ENCODE results near the gene TICAM1.
A peak's percentile ranks its signal among the peaks of the same experiment; 100 is the strongest.
"Not testable (repeated sequence)": the region's sequence is repeated elsewhere in the genome, so short reads cannot be mapped to it uniquely, and the experiment has no call there.

TICAM1 gene

DNA sequence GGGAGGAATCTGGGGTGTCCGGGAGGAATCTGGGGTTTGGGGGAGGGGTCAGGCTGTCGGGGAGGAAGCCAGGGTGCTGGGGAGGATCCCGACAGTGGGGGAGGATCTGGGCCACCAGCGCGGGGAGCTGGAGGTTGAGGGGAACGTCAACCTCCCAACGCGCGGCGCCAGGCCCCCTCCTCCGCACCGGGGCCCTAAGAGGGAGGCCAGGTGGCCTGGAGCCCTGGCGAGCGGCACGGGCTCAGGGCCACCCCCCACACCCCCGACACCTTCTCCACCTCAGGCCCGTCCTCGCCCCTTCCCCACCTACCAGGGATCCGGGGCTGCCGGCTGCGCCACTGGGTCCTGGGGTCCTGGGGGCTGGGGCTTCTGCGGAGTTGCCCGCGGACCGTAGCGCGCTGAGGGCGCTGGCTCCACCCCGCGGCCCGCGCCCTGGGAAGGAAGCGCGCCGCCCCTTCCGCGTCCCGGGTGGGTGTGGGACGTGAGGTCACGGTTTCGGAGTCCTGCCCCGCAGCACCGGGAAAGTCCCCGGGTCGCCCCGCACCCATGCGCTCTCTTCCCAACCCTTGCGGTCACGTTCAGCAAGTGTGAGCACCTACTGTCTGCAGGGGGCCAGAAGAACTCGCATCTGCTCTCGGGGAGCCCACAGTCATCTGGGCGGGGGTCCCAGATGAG is at the start of gene TICAM1:
TSS of gene TICAM1 (minus strand) at position 409 of the 675 bp plus-strand sequence. CDS start 13,335 bp downstream, outside the sequence.
- peak; percentile 73 for DNase-seq

- DNase-seq: no peak
Measured at GRCh38 chr19:4879041-4879440, 47.5 kb upstream of the TICAM1 start.

DNA sequence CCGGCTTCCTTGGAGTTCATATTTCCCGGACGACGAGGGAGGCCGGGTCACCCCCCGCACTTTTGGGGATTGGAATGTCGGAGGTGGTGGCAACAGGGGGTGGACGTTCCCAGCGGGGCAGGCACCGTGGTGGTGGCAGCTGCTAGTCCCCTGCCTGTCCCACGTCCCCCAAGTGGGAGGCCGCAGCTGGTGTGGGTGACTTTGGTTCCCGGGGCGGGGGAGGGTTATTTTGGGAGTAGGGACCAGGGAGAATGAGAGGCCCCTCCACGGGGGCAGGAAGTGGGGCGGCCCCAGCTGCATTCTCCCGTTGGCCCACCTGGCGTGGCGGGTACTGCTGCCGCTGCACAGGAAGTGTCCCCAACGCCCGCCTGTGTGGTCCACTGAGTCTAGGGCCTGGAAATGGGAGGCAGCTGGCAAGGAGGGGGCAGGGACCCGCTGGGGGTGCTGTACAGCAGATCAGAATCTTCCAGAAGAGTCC is 47.0 kb upstream of the TICAM1 start:
- DNase-seq: no peak

GRCh38 chr19:4877753-4878490 is 46.4 kb upstream of the TICAM1 start:
- DNase-seq: no peak

GRCh38 chr19:4873930-4874329 is 42.4 kb upstream of the TICAM1 start:
- DNase-seq: no peak

- DNase-seq: no peak
Measured at GRCh38 chr19:4871711-4872110, 40.2 kb upstream of the TICAM1 start.

DNA sequence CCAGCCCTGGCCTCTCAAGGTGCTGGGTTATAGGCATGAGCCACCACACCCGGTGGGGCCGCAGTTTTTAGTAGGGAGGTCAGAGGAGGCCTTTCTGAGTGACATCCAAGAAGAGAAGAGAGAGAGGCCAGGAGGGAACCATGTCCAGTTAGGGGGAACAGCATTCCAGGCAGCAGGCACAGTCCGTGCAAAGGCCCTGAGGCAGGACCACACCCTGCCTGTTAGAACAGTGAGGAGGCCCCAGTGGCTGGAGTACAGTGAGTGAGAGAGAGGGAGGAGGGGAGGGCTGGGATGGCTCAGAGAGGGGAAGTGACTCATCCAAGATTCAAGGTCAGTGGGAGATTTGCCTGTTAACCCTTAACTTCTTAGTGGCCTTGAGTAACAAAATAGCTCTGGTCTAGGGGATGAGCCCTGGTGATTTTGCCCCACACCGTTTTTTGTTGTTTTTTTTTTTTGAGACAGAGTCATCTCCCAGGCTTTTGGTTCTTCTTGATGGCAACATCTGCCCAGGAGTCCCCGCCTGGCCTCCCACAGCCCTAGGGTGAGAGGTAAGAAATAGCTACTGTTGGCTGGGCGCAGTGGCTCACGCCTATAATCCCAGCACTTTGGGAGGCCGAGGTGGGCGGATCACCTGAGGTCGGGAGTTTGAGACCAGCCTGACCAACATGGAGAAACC is 38.7 kb upstream of the TICAM1 start:
- DNase-seq: no peak

DNA sequence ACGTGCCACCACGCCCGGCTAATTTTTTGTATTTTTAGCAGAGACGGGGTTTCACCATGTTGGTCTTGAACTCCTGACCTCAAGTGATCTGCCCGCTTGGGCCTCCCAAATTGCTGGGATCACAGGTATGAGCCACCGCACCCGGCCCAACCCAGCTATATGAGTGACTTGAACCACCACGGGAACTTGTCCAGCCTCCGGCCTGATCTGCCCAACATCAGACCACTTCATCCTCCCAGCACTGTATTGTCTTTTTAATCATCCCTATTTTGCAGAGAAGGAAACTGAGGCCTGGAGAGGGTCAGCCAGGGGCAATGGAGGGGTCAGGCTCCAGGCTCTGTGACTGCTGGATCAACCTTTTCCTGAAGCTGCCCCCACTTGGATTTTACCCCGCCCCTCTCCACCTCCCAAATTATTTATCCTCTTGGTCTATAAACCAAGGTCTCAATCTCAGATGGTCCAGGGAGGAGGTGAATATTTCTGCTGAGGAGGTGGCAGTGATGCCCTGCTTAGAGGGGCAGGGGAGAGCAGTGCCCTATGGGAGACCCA is 36.8 kb upstream of the TICAM1 start:
- no peak for DNase-seq

DNA sequence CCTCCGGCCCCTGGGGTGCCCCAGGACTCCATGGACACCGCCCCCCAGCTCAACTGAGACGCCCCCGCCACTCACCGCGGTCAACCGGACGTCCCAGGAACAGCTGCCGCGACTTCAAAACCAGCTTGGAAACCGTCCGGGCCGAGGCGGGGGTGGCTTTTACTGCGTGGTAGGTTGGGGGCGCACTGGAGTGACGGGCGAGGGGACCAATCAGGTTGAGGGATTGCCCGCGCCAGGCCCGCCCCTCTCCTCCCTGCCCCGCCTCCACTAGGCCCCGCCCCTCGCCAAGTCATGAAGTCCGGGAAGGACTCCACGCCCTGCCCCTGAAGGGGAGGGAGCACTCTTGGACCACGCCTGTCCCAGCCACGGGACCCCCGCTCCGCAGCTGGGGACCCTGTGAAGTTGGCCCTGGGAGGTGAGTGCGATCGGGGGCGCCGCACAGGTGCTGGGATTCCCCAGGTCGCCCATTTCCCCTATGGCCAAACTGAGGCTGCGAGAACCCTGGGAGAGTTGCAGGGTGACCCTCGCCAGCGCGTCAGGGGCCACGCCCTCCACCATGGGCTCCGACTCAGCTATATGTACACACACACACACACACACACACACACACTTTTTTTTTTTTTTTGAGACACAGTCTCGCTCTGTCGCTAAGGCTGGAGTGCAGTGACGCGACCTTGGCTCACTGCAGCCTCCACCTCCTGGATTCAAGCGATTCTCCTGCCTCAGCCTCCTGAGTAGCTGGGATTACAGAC is 36.2 kb upstream of the TICAM1 start, which contains the start of gene PLIN3:
TSS of gene PLIN3 (minus strand) at position 134 of the 752 bp plus-strand sequence. CDS start 6,273 bp downstream, outside the sequence.
- DNase-seq: peak; percentile 89

GRCh38 chr19:4866595-4867424 is 35.3 kb upstream of the TICAM1 start:
- peak; percentile 20 for DNase-seq

GRCh38 chr19:4861147-4861546 is 29.6 kb upstream of the TICAM1 start:
- no peak for DNase-seq

- DNase-seq: no peak
Measured at GRCh38 chr19:4859697-4860096, 28.2 kb upstream of the TICAM1 start.

GRCh38 chr19:4856468-4856867 is 25.0 kb upstream of the TICAM1 start:
- not testable (repeated sequence) for DNase-seq

DNA sequence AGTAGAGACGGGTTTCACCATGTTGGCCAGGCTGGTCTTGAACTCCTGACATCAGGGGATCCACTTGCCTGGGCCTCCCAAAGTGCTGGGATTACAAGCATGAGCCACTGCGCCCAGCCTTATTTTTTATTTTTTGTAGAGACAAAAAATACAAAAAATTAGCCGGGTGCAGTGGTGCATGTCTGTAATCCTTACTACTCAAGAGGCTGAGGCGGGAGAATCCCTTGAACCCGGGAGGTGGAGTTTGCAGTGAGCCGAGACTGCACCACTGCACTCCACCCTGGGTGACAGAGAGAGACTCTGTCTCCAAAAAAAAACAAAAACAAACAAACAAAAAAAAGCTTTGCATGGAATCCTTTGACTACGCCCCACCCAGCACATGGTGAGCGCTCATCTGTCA is 22.0 kb upstream of the TICAM1 start:
- not testable (repeated sequence) for DNase-seq

DNA sequence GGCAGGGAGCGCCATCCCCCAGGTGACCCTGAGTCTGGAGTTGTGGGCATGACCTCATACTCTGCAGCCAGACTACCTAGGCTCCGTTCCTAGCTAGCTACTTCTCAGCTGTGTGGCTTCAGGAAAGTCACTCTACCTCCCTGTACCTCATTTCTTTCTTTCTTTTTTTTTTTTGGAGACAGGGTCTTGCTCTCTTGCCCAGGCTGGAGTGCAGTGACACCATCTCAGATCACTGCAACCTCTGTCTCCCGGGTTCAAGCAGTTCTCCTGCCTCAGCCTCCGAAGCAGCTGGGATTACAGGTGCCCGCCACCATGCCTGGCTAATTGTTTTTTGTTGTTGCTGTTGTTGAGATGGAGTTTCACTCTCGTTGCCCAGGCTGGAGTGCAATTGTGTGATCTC is 21.0 kb upstream of the TICAM1 start:
- DNase-seq: no peak

DNA sequence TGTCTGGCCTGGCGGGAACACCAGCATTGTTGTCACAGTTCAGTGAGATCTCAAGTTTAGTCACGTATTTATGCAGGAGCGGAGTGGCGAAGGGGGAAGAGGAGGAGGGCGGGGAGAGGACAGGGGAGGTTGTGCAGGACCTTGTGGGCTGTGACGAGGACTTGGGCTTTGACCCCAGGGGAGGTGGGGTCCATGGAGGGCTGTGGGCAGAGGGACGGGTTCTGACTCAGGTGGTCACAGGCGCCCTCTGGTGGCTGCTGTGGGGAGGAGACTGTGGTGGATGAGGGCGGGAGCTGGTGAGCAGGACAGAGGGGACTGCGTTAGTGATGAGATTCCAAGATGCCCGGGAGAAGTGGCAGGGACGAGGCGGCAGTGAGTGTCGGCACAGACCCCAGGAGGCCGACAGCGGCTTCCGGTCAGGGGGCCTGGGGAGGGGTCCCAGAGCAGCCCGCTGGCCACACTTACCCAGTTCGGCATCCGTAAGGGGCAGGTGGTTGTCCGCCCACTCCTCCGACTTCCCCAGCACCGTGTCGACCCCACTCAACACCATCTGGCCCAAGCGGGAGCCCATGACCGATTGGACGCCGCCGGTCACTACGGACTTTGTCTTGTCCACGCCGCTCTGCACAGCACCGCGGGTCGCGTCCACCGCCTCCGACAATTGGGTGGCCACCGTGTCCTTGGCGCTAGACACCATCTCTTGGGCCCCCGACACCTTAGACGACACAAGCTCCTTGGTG is 20.2 kb upstream of the TICAM1 start:
- peak; percentile 77 for DNase-seq

DNA sequence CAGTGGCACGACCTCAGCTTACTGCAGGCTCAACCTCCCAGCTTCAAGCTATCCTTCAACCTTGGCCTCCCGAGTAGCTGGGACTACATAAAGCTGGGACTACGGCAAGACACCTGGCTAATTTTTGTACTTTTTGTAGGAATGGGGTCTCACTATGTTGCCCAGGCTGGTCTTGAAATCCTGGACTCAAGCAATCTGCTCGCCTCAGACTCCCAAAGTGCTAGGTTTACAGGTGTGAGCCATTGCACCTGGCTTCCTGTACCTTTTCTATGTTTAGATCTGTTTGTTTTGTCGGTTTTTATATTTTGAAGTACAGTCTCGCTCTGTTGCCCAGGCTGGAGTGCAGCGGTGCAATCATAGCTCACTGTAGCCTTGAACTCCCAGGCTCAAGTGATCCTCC is 17.5 kb upstream of the TICAM1 start:
- no peak for DNase-seq

DNA sequence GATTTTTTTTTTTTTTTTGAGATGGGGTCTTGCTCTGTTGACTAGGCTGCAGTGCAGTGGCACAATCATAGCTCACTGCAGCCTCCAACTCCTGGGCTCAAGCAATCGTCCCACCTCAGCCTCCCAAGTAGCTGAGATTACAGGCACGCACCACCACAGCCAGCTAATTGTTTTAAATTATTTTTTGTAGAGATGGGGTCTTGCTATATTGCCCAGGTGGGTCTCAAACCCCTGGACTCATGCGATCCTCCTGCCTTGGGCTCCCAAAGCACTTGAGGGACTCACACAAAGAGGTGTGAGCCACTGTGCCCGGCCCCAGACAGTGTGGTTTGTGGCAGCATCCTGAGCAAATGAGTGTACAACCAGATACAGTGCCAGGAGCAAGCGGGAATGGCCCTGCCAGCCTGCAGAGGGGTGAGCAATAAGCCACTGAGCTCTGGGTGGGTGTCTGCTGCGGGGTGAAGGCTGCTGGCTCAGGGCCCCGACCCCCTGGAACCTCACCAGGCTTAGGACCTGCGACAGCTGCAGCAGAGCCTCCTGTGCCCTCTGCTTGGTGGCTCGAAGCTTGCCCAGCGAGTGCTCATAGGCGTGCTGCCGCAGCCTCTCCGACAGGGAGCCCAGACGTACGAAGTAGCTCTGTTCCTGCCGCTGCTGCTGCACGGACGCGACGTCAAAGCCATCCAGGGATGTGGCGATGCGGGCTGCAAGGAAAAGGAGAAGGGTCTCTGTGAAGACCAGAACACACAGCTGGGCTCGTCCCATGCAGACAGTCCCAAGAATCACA is 15.9 kb upstream of the TICAM1 start:
- DNase-seq: no peak

DNA sequence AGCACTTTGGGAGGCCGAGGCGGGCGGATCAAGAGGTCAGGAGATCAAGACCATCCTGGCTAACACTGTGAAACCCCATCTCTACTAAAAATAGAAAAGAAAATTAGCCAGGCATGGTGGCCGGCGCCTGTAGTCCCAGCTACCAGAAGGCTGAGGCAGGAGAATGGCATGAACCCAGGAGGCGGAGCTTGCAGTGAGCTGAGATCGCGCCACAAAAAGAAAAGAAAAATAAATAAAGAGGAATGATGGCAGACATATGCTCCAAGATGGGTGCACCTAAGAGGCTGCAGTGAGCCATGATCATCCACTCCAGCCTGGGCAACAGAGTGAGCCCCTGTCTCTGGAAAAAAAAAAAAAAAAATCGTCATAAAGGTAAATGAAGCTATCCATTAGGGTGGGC is 14.5 kb upstream of the TICAM1 start:
- DNase-seq: not testable (repeated sequence)

Data from activated CD4-positive, alpha-beta T cell treated with anti-CD3 and anti-CD28 coated beads, Interleukin-2, amount 50 U/mL, for 1 hour (primary cell).